ENCODE measurements around the gene CAMK4. TPM values are rescaled to one million over a fixed set of nuclear protein-coding genes. Genes with fewer than 3 reads are reported as not detected.

Gene CAMK4
- total RNA-seq, 1 experiment from 2014 or later = not detected

- H3K27ac ChIP-seq = no peak overlapping the region
- no peaks in the 10 kb centered on the region for H3K79me2 ChIP-seq (ENCODE audit: low read depth)
- intact Hi-C loops (cut with micrococcal nuclease; ENCODE audit: unreplicated experiment) = no loop called here
- no peaks in the 10 kb centered on the region for H3K27me3 ChIP-seq (ENCODE audit: insufficient read depth, low read depth)
- no peak overlapping the region for H2AFZ ChIP-seq
- H3K4me1 ChIP-seq (replicated peaks; ENCODE audit: insufficient read depth) = no peaks in the 10 kb centered on the region
- no TSS peak for BruUV-seq (replicated peaks)
- H4K20me1 ChIP-seq (ENCODE audit: insufficient read depth) = no peaks in the 10 kb centered on the region
- no peaks in the 10 kb centered on the region; the same call in 1 of the 2 replicates for H3K9me2 ChIP-seq (ENCODE audit: insufficient read depth)
- POLR2A ChIA-PET (ENCODE audit: unreplicated experiment) = no interaction called here
- H3K4me2 ChIP-seq = no peak overlapping the region
- H3F3A ChIP-seq (ENCODE audit: insufficient read depth, low read depth) = no peaks in the 10 kb centered on the region
- DNase-seq = no peak
- CTCF ChIA-PET = no interaction called here
- H3K36me3 ChIP-seq (ENCODE audit: low read depth) = no peaks in the 10 kb centered on the region
- no peak overlapping the region for H3K4me3 ChIP-seq
- no peaks in the 10 kb centered on the region for H3K9me3 ChIP-seq (ENCODE audit: insufficient read depth, low read depth)
- TF ChIP-seq CTCF (conservative IDR thresholded peaks at IDR 0.05) (no peak), EZH2 (IDR thresholded peaks at IDR 0.05; ENCODE audit: low read depth) (no peak)
Observed at GRCh38 chr5:111347021-111347420, 122.8 kb downstream of the CAMK4 start.

GRCh38 chr5:111348661-111349329 is 124.6 kb downstream of the CAMK4 start:
- no peaks in the 10 kb centered on the region for H3K4me1 ChIP-seq (replicated peaks; ENCODE audit: insufficient read depth)
- H3K27me3 ChIP-seq (ENCODE audit: insufficient read depth, low read depth) = no peaks in the 10 kb centered on the region
- no peaks in the 10 kb centered on the region for H4K20me1 ChIP-seq (ENCODE audit: insufficient read depth)
- intact Hi-C loops (cut with micrococcal nuclease; ENCODE audit: unreplicated experiment) = no loop called here
- BruUV-seq (replicated peaks) = no TSS peak
- no peaks in the 10 kb centered on the region for H3K9me3 ChIP-seq (ENCODE audit: insufficient read depth, low read depth)
- CTCF ChIA-PET = no interaction called here
- no peaks in the 10 kb centered on the region for H3F3A ChIP-seq (ENCODE audit: insufficient read depth, low read depth)
- H3K4me2 ChIP-seq = no peak overlapping the region
- H3K79me2 ChIP-seq (ENCODE audit: low read depth) = no peaks in the 10 kb centered on the region
- POLR2A ChIA-PET (ENCODE audit: unreplicated experiment) = no interaction called here
- no peak overlapping the region for H3K27ac ChIP-seq
- no peaks in the 10 kb centered on the region for H3K36me3 ChIP-seq (ENCODE audit: low read depth)
- no peak overlapping the region for H3K4me3 ChIP-seq
- no peak for TF ChIP-seq EZH2 (IDR thresholded peaks at IDR 0.05; ENCODE audit: low read depth)
- H3K9me2 ChIP-seq (ENCODE audit: insufficient read depth) = no peaks in the 10 kb centered on the region; the same call in 1 of the 2 replicates
- no peak for DNase-seq
- H2AFZ ChIP-seq = no peak overlapping the region

GRCh38 chr5:111349429-111349828 is 125.2 kb downstream of the CAMK4 start:
- CTCF ChIA-PET = no interaction called here
- no TSS peak for BruUV-seq (replicated peaks)

More at GRCh38 chr5:111349429-111349828, 125.2 kb downstream of the CAMK4 start:
- Histone ChIP-seq H3K4me3 (no peak overlapping the region), H2AFZ (no peak overlapping the region), H3K27me3 (ENCODE audit: insufficient read depth, low read depth) (no peaks in the 10 kb centered on the region), H3K4me1 (replicated peaks; ENCODE audit: insufficient read depth) (no peaks in the 10 kb centered on the region), H3K27ac (no peak overlapping the region), H3K79me2 (ENCODE audit: low read depth) (no peaks in the 10 kb centered on the region), H3K36me3 (ENCODE audit: low read depth) (no peaks in the 10 kb centered on the region), H3K9me2 (ENCODE audit: insufficient read depth) (no peaks in the 10 kb centered on the region; the same call in 1 of the 2 replicates), H4K20me1 (ENCODE audit: insufficient read depth) (no peaks in the 10 kb centered on the region), H3K4me2 (no peak overlapping the region), H3F3A (ENCODE audit: insufficient read depth, low read depth) (no peaks in the 10 kb centered on the region), H3K9me3 (ENCODE audit: insufficient read depth, low read depth) (no peaks in the 10 kb centered on the region)
- intact Hi-C loops (cut with micrococcal nuclease; ENCODE audit: unreplicated experiment) = no loop called here
- DNase-seq = no peak
- POLR2A ChIA-PET (ENCODE audit: unreplicated experiment) = no interaction called here
- no peak for TF ChIP-seq EZH2 (IDR thresholded peaks at IDR 0.05; ENCODE audit: low read depth)
- no peak for TF ChIP-seq CTCF (conservative IDR thresholded peaks at IDR 0.05)

Data from PC-9 (cell line).